ENCODE results near the gene FBXO34. TPM values are rescaled to one million over a fixed set of nuclear protein-coding genes. Genes with fewer than 3 reads are reported as not detected.
A peak's percentile ranks its signal among the peaks of the same experiment; 100 is the strongest.

Gene FBXO34
- total and polyA plus RNA-seq, 7 donors: 6.1 to 57.4 (median 25.8) TPM

DNA sequence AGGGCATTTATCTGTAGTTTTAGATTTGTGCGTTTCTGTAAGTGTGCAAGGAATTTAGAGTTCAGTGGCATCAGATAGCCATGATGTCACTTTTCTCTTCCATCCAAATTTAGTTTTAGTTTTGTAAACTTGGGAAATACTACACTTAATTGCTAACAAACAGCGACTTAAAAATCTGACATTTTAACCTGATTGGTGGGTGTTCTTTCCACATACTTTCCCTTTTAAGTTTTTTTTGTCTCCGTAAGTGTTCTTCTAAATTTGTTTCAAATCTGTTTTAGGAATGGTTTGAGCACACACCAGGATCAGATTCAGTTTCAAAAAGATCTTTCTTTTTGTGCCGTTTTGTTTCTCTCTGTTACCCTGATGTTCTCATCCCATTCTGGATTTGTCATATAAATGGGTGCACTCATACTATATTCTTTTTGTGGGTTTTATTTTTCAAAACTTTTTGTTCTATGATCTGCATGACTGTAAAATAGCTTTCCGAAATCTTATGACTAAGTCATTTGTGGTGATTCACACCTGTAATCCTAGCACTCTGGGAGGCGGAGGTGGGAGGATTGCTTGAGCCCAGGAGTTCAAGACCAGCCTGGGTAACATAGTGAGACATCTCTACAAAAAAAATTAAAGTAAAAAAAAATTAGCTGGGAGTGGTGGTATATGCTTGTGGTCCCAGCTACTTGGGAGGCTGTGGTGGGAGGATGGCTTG, 58.9 kb downstream of the FBXO34 start:
- intact Hi-C loops (cut with DNase I): no loop called here
- H3K27ac ChIP-seq: no peak overlapping the region
- DNase-seq (no peak), ATAC-seq (peak in 2 of 4 donors; percentile 40 to 51)
- H3K4me1 ChIP-seq: peaks cover 68% of the 10 kb centered on the region
- no peaks in the 10 kb centered on the region for H3K27me3 ChIP-seq (ENCODE audit: insufficient read depth in 3 of 3, low read length in 2 of 3)
- peaks cover 0 to 6% of the 10 kb centered on the region in 2 donors for H3K36me3 ChIP-seq (ENCODE audit: insufficient read depth in 1 of 2, low read depth in 1 of 2)
- WGBS, 3 donors: 51 to 63% (median 51%) methylated on average over 6 of the region's 6 CpGs
- TF ChIP-seq, protein P1, sequence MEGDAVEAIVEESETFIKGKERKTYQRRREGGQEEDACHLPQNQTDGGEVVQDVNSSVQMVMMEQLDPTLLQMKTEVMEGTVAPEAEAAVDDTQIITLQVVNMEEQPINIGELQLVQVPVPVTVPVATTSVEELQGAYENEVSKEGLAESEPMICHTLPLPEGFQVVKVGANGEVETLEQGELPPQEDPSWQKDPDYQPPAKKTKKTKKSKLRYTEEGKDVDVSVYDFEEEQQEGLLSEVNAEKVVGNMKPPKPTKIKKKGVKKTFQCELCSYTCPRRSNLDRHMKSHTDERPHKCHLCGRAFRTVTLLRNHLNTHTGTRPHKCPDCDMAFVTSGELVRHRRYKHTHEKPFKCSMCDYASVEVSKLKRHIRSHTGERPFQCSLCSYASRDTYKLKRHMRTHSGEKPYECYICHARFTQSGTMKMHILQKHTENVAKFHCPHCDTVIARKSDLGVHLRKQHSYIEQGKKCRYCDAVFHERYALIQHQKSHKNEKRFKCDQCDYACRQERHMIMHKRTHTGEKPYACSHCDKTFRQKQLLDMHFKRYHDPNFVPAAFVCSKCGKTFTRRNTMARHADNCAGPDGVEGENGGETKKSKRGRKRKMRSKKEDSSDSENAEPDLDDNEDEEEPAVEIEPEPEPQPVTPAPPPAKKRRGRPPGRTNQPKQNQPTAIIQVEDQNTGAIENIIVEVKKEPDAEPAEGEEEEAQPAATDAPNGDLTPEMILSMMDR (IDR thresholded peaks at IDR 0.05): no peak
- H3K9me3 ChIP-seq: no peaks in the 10 kb centered on the region
- no peak overlapping the region for H3K4me3 ChIP-seq

DNA sequence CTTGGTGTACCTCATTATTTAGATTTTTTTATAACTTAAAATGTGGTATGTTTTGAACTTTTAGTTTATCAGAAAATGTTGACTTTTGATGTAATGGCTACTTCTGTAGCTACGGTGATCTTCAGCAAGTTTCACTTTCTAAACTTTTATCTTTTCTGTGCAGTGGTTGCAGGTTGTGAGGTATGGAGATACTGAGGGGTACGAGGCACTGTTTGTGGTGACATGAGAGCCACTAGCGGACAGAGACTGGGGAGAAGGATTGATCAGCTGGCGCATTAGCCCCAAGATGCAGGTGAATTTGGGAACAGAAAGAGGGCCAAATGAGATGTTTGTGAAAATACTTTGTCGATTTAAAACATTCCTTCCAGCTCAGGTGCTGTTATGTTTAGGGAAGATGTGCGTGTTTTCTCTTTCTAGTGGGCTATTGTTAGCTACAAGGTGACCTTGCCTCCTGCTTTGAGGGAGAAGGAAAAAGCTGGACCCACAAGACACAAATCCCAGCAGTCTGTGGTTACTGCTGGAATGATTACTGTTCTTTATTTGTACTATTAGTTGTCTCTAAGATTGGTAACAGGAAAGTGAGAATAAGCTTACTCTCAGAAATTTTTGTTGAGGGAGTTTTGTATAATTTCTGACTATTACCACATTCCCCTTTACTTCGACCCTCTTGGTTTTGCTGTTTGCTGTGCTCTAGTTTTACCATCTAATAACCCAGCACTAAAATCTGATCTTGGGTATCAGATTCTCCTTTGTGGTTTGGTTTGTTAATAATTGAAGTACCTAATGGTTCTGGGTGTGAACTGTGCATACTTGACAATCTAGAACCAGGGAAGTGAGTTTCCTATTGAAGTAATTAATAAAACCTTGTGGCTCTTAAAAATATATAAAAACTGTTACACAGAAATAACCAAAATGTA, 61.7 kb downstream of the FBXO34 start:
- TF ChIP-seq, protein P1 (IDR thresholded peaks at IDR 0.05): no peak
- no peaks in the 10 kb centered on the region for H3K27me3 ChIP-seq (ENCODE audit: insufficient read depth in 3 of 3, low read length in 2 of 3)
- peak overlapping the region; percentile 1 for H3K27ac ChIP-seq
- H3K36me3 ChIP-seq (ENCODE audit: insufficient read depth in 1 of 2, low read depth in 1 of 2): no peaks in the 10 kb centered on the region
- H3K4me3 ChIP-seq: no peak overlapping the region
- DNase-seq (no peak), ATAC-seq (no peak)
- intact Hi-C loops (cut with DNase I): no loop called here
- WGBS, 3 donors: 66 to 80% (median 70%) methylated on average over 7 of the region's 7 CpGs
- H3K4me1 ChIP-seq: peaks cover 58% of the 10 kb centered on the region
- no peaks in the 10 kb centered on the region for H3K9me3 ChIP-seq

DNA sequence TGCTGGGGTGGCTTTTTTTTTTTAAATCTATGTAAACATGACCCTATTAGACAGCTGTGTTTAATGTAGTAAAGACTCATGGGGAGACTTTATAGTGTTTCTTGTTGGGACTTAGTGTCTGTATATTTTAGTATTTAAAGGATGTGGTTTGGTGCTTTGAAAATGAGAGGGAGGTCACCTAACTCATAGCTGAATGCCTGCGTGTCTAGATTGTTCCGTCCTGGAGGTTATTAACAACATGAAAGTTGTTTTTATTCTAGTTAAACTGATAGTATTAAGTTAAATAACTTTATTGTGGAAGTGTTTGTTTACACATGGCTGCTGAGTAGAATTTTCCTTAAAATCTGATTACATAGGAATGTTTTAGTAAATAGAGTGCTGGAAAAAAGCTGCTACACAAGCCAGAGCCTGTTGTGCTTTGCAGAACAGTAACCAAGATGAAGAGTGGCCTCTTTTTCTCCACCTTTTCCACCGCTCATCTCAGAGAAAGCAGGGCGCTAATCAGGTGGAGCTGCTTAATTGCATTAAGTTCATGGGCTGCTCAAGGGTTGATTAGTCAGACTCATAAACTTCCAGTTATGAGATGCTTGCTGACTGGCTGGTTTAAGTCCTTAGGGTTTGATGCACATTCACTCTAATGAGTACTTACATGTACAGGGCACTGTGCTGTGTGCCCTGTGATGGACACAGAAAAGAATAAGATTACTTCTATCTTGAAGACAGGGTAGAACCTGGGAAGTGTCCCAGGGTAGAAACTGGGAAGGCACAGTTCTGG, 62.7 kb downstream of the FBXO34 start:
- 84 to 92% (median 85%) methylated on average over 4 of the region's 4 CpGs for WGBS, 3 donors
- intact Hi-C loops (cut with DNase I): no loop called here
- H3K4me3 ChIP-seq: no peak overlapping the region
- H3K9me3 ChIP-seq: no peaks in the 10 kb centered on the region
- TF ChIP-seq, protein P1 (IDR thresholded peaks at IDR 0.05): no peak
- H3K27ac ChIP-seq: no peak overlapping the region
- no peak for DNase-seq
- no peaks in the 10 kb centered on the region for H3K36me3 ChIP-seq (ENCODE audit: insufficient read depth in 1 of 2, low read depth in 1 of 2)
- peak in 1 of 4 donors; percentile 56 for ATAC-seq
- peaks cover 59% of the 10 kb centered on the region for H3K4me1 ChIP-seq
- no peaks in the 10 kb centered on the region for H3K27me3 ChIP-seq (ENCODE audit: insufficient read depth in 3 of 3, low read length in 2 of 3)

DNA sequence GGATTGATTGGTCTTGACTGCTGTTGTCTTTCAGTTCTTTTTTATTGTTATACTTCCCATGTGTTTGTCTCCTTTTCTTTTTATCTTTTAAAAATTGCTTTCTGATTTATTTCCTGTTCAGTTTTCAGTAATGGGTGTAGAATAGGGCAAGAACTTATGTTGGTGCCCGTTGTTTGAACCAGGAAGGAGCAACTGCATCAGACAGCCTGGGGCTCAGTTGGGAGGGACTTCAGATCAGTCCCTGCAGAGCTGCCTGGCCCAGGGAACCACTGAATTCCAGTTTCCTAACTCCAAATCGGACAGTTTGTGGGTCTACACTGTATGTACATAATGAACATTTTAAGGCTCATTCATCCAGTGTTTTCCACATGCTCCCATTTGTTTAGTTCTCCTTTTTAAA, 64.9 kb downstream of the FBXO34 start:
- no peak overlapping the region for H3K27ac ChIP-seq
- ATAC-seq (no peak), DNase-seq (no peak)
- peaks cover 58% of the 10 kb centered on the region for H3K4me1 ChIP-seq
- whole genome bisulfite sequencing, 3 donors: 45 to 58% (median 57%) methylated on average over 2 of the region's 2 CpGs
- H3K9me3 ChIP-seq: no peaks in the 10 kb centered on the region
- no peaks in the 10 kb centered on the region for H3K27me3 ChIP-seq (ENCODE audit: insufficient read depth in 3 of 3, low read length in 2 of 3)
- no peaks in the 10 kb centered on the region for H3K36me3 ChIP-seq (ENCODE audit: insufficient read depth in 1 of 2, low read depth in 1 of 2)
- TF ChIP-seq, protein P1 (IDR thresholded peaks at IDR 0.05): no peak
- intact Hi-C loops (cut with DNase I): no loop called here
- no peak overlapping the region for H3K4me3 ChIP-seq

All from psoas muscle (tissue), 8 donors.